ENCODE data around the gene BOD1L1. TPM values are rescaled to one million over a fixed set of nuclear protein-coding genes. Genes with fewer than 3 reads are reported as not detected.

The BOD1L1 gene
- total and polyA plus RNA-seq, 2 of the 8 experiments (the other 6 are each of a cell fraction or from before 2014, with no cell fraction given), result 6.8 to 39.3 TPM

GRCh38 chr4:13528821-13529127 lies 98.8 kb downstream of the BOD1L1 start (continued):
- TF ChIP-seq, protein P1, sequence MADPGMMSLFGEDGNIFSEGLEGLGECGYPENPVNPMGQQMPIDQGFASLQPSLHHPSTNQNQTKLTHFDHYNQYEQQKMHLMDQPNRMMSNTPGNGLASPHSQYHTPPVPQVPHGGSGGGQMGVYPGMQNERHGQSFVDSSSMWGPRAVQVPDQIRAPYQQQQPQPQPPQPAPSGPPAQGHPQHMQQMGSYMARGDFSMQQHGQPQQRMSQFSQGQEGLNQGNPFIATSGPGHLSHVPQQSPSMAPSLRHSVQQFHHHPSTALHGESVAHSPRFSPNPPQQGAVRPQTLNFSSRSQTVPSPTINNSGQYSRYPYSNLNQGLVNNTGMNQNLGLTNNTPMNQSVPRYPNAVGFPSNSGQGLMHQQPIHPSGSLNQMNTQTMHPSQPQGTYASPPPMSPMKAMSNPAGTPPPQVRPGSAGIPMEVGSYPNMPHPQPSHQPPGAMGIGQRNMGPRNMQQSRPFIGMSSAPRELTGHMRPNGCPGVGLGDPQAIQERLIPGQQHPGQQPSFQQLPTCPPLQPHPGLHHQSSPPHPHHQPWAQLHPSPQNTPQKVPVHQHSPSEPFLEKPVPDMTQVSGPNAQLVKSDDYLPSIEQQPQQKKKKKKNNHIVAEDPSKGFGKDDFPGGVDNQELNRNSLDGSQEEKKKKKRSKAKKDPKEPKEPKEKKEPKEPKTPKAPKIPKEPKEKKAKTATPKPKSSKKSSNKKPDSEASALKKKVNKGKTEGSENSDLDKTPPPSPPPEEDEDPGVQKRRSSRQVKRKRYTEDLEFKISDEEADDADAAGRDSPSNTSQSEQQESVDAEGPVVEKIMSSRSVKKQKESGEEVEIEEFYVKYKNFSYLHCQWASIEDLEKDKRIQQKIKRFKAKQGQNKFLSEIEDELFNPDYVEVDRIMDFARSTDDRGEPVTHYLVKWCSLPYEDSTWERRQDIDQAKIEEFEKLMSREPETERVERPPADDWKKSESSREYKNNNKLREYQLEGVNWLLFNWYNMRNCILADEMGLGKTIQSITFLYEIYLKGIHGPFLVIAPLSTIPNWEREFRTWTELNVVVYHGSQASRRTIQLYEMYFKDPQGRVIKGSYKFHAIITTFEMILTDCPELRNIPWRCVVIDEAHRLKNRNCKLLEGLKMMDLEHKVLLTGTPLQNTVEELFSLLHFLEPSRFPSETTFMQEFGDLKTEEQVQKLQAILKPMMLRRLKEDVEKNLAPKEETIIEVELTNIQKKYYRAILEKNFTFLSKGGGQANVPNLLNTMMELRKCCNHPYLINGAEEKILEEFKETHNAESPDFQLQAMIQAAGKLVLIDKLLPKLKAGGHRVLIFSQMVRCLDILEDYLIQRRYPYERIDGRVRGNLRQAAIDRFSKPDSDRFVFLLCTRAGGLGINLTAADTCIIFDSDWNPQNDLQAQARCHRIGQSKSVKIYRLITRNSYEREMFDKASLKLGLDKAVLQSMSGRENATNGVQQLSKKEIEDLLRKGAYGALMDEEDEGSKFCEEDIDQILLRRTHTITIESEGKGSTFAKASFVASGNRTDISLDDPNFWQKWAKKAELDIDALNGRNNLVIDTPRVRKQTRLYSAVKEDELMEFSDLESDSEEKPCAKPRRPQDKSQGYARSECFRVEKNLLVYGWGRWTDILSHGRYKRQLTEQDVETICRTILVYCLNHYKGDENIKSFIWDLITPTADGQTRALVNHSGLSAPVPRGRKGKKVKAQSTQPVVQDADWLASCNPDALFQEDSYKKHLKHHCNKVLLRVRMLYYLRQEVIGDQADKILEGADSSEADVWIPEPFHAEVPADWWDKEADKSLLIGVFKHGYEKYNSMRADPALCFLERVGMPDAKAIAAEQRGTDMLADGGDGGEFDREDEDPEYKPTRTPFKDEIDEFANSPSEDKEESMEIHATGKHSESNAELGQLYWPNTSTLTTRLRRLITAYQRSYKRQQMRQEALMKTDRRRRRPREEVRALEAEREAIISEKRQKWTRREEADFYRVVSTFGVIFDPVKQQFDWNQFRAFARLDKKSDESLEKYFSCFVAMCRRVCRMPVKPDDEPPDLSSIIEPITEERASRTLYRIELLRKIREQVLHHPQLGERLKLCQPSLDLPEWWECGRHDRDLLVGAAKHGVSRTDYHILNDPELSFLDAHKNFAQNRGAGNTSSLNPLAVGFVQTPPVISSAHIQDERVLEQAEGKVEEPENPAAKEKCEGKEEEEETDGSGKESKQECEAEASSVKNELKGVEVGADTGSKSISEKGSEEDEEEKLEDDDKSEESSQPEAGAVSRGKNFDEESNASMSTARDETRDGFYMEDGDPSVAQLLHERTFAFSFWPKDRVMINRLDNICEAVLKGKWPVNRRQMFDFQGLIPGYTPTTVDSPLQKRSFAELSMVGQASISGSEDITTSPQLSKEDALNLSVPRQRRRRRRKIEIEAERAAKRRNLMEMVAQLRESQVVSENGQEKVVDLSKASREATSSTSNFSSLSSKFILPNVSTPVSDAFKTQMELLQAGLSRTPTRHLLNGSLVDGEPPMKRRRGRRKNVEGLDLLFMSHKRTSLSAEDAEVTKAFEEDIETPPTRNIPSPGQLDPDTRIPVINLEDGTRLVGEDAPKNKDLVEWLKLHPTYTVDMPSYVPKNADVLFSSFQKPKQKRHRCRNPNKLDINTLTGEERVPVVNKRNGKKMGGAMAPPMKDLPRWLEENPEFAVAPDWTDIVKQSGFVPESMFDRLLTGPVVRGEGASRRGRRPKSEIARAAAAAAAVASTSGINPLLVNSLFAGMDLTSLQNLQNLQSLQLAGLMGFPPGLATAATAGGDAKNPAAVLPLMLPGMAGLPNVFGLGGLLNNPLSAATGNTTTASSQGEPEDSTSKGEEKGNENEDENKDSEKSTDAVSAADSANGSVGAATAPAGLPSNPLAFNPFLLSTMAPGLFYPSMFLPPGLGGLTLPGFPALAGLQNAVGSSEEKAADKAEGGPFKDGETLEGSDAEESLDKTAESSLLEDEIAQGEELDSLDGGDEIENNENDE (IDR thresholded peaks at IDR 0.05; ENCODE audit: insufficient replicate concordance, low read length), result no peak
- TF ChIP-seq BACH1 (IDR thresholded peaks at IDR 0.05; ENCODE audit: low read length) (no peak), YY1 (IDR thresholded peaks at IDR 0.05; ENCODE audit: low read depth, low read length) (no peak), ASH2L (IDR thresholded peaks at IDR 0.05; ENCODE audit: low read length) (no peak), RXRA (IDR thresholded peaks at IDR 0.05; ENCODE audit: insufficient read depth, low read depth, low read length) (no peak), RNF2 (IDR thresholded peaks at IDR 0.05; ENCODE audit: borderline replicate concordance, low read depth, low read length, missing control alignments, poor library complexity, severe bottlenecking) (no peak)

Measured in H1 (cell line).